H1 (cell line): ENCODE results near the gene CEACAM16.

Source experiments
- POLR2A ChIP-seq, 2 experiments: IDR thresholded peaks; 1 replicate in 1 of 2; 2 replicates in 1 of 2; pipeline ENCODE4 v1.6.1; 2011; ENCODE audit warnings: low read depth in 2 of 2, low read length in 2 of 2, mild to moderate bottlenecking in 2 of 2; ENCODE audit errors: control extremely low read depth in 1 of 2
- SP2 ChIP-seq: IDR thresholded peaks from 2 replicates; pipeline ENCODE4 v1.6.1; 2012; ENCODE audit warnings: mild to moderate bottlenecking, low read length, inconsistent platforms
- TF ChIP-seq, protein P1 (sequence below), 3 experiments: IDR thresholded peaks; 1 replicate in 2 of 3; 2 replicates in 1 of 3; pipeline versions ENCODE4 v1.5.1 to v1.6.1; 2011; ENCODE audit warnings: low read length in 3 of 3, mild to moderate bottlenecking in 3 of 3, inconsistent platforms in 2 of 3, low read depth in 1 of 3, moderate library complexity in 1 of 3; ENCODE audit not compliant: insufficient read depth in 1 of 3; ENCODE audit errors: control extremely low read depth in 1 of 3

DNA sequence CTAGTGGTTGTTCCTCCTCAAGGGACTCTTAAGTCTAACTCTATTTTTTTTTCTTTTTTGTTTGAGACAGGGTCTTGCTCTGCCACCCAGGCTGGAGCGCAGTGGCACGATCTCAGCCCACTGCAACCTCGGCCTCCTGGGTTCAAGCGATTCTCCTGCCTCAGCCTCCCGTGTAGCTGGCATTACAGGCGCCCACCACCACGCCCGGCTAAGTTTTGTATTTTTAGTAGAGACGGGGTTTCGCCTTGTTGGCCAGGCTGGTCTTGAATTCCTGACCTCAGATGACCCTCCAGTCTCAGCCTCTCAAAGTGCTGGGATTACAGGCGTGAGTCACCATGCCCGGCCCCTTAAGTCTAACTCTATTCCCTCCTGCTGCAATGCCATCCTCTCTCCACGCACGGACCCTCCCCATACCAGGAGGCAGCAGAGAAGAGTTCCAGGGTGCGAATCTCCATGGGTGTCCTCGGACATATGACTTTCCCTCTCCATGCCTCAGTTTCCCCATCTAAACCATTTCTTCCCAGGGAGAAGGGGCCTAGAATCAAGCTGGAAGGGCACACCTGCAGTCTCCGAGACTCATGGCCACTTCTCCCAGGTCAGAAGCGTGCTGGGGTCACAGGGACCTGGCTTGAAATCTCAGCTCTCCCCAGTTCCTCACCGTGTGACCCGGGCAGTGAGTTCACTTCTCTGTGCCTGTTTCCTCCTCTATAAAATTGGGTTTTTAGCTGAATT is 43.5 kb downstream of the CEACAM16 start:
- TF ChIP-seq, protein P1, sequence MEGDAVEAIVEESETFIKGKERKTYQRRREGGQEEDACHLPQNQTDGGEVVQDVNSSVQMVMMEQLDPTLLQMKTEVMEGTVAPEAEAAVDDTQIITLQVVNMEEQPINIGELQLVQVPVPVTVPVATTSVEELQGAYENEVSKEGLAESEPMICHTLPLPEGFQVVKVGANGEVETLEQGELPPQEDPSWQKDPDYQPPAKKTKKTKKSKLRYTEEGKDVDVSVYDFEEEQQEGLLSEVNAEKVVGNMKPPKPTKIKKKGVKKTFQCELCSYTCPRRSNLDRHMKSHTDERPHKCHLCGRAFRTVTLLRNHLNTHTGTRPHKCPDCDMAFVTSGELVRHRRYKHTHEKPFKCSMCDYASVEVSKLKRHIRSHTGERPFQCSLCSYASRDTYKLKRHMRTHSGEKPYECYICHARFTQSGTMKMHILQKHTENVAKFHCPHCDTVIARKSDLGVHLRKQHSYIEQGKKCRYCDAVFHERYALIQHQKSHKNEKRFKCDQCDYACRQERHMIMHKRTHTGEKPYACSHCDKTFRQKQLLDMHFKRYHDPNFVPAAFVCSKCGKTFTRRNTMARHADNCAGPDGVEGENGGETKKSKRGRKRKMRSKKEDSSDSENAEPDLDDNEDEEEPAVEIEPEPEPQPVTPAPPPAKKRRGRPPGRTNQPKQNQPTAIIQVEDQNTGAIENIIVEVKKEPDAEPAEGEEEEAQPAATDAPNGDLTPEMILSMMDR (IDR thresholded peaks at IDR 0.05; ENCODE audit: control extremely low read depth in 1 of 3, insufficient read depth in 1 of 3, low read depth in 1 of 3, low read length in 3 of 3) = no peak
- TF ChIP-seq SP2 = no peak
- no peak for TF ChIP-seq POLR2A (IDR thresholded peaks at IDR 0.05; ENCODE audit: control extremely low read depth in 1 of 2, low read depth in 2 of 2, low read length in 2 of 2)
